Measurements from ENCODE around the gene UBE2Z.

GRCh38 chr17:48927978-48928745 is 20.0 kb downstream of the UBE2Z start:
- TF ChIP-seq, protein P1, sequence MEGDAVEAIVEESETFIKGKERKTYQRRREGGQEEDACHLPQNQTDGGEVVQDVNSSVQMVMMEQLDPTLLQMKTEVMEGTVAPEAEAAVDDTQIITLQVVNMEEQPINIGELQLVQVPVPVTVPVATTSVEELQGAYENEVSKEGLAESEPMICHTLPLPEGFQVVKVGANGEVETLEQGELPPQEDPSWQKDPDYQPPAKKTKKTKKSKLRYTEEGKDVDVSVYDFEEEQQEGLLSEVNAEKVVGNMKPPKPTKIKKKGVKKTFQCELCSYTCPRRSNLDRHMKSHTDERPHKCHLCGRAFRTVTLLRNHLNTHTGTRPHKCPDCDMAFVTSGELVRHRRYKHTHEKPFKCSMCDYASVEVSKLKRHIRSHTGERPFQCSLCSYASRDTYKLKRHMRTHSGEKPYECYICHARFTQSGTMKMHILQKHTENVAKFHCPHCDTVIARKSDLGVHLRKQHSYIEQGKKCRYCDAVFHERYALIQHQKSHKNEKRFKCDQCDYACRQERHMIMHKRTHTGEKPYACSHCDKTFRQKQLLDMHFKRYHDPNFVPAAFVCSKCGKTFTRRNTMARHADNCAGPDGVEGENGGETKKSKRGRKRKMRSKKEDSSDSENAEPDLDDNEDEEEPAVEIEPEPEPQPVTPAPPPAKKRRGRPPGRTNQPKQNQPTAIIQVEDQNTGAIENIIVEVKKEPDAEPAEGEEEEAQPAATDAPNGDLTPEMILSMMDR (IDR thresholded peaks at IDR 0.05) = no peak
- TF ChIP-seq EZH2 (IDR thresholded peaks at IDR 0.05; ENCODE audit: borderline replicate concordance, insufficient read depth, low read depth, low read length, poor library complexity, severe bottlenecking) = no peak

Data from B cell (primary cell).